Naive thymus-derived CD8-positive, alpha-beta T cell (primary cell): ENCODE data around the gene ARHGEF38. TPM values are rescaled to one million over a fixed set of nuclear protein-coding genes. Genes with fewer than 3 reads are reported as not detected.
A peak's percentile ranks its signal among the peaks of the same experiment; 100 is the strongest.
"Not testable (repeated sequence)": the region's sequence is repeated elsewhere in the genome, so short reads cannot be mapped to it uniquely, and the experiment has no call there.

Experiments used
- ATAC-seq, 2 donors: fragments of 150-1000 bp; cut with Tn5 transposase in 1 of 2; sonication (Bioruptor Pico), chemical (Tn5 transposase) in 1 of 2; 1 replicate in 1 of 2; 2 replicates in 1 of 2; pipeline ENCODE4 v1.10.0; 2021; ENCODE audit warnings: mild to moderate bottlenecking in 2 of 2, moderate library complexity in 2 of 2
- POLR2A ChIA-PET: fragments of 350-600 bp; sonication (Branson Sonifier 250); formaldehyde crosslinking; loops from one replicate; lab custom pipeline; 2021; ENCODE audit warnings: antibody characterized with exemption; lab: Charles Lee
- DNase-seq, 10 donors: peaks; one replicate each; pipeline versions ENCODE4 v3.0.0 to v3.0.0-alpha.2; 2020 to 2022
- H3K27ac Mint-ChIP-seq, 10 donors: one replicate each; pipeline ENCODE4 v1.8.0; 2020 to 2022; ENCODE audit warnings: mild to moderate bottlenecking in 10 of 10, mixed read lengths in 10 of 10, moderate library complexity in 4 of 10, inconsistent platforms in 1 of 10
- H3K27me3 Mint-ChIP-seq, 5 donors: one replicate each; pipeline ENCODE4 v1.8.0; 2021 to 2022; ENCODE audit warnings: mixed read lengths in 5 of 5
- H3K36me3 Mint-ChIP-seq, 3 donors: one replicate each; pipeline ENCODE4 v1.8.0; 2020 to 2022; ENCODE audit warnings: mixed read lengths in 3 of 3, mild to moderate bottlenecking in 2 of 3, inconsistent platforms in 1 of 3
- H3K4me1 Mint-ChIP-seq, 4 donors: one replicate each; pipeline ENCODE4 v1.8.0; 2021 to 2022; ENCODE audit warnings: mixed read lengths in 4 of 4
- H3K4me3 Mint-ChIP-seq, 10 donors: one replicate each; pipeline ENCODE4 v1.8.0; 2020 to 2022; ENCODE audit warnings: mild to moderate bottlenecking in 10 of 10, mixed read lengths in 10 of 10, moderate library complexity in 6 of 10, inconsistent platforms in 1 of 10
- H3K9me3 Mint-ChIP-seq, 9 donors: one replicate each; pipeline ENCODE4 v1.8.0; 2020 to 2022; ENCODE audit warnings: mixed read lengths in 9 of 9, mild to moderate bottlenecking in 3 of 9, inconsistent platforms in 1 of 9, moderate library complexity in 1 of 9
- polyA plus RNA-seq, 3 donors: library from polyadenylated mRNA; unstranded; fragments of 300-500 nt; fragmentation: Illumina TruSeq; gene quantifications; one replicate each; pipeline ENCODE4 v1.2.3, GENCODE V29; 2021
- total RNA-seq, 8 experiments: library from RNA in 2 of 8; stranded (reverse) in 2 of 8; gene quantifications; one replicate each; pipeline ENCODE4 v1.2.3 and lab custom pipeline; 2021 to 2026

ARHGEF38 gene
- total and polyA plus RNA-seq, 5 experiments from 2014 or later: not detected

DNA sequence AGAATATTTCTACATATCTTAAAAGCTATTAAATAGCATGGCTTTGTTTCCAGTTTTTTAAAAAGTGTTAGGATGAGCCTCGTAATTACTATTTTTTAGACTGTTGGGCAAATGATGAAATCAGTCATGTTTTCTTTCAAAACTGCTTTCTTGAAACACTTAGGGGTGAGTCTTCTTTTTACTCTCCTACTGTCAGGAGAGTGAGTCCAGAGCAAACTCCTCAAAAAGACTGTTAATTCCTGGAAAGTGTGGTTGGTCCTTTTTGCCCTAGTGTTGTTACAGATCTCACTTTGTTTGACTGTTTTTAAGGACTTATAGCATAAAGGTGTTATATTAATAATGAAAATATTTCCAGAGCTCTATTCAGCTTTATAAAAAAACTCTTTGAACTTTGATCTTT, 162.5 kb downstream of the ARHGEF38 start:
- no peak overlapping the region for H3K4me3 Mint-ChIP-seq
- DNase-seq: no peak
- peaks cover 0 to 6% (median 2%) of the 10 kb centered on the region in 4 donors for H3K4me1 Mint-ChIP-seq
- H3K27me3 Mint-ChIP-seq: no peaks in the 10 kb centered on the region
- peaks cover 0 to 1% (median 0%) of the 10 kb centered on the region in 3 donors for H3K36me3 Mint-ChIP-seq
- POLR2A ChIA-PET: no interaction called here
- ATAC-seq: no peak
- H3K27ac Mint-ChIP-seq: no peak overlapping the region
- H3K9me3 Mint-ChIP-seq: no peaks in the 10 kb centered on the region

DNA sequence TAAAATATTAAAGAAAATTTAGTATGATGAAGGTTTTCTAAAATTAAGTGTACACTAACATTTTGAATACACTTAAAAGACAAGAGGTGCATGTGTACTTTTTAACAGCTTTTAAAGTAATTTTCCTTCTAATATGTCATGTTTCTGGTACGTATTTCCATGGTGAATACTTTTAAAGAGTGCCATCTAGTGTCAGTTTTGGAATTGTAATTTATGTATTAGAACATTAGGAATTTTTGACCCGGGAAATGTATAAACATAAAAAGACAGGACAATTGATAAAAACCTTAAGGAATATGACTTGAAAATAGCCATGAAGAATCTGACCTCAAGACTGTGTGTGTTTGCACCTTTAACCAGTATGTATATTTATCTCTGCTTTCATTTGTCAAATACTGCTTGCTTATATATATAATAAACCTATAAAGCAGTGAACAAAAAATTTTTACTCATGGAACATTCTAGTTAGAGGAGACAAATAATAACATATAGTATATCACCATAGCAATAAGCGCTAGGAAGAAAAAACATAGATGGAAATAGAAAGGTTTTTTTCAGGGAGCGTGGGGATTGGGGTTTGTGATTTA, 163.4 kb downstream of the ARHGEF38 start:
- DNase-seq (peak in 3 of 10 donors; percentile 25 to 30 (median 26)), ATAC-seq (no peak)
- POLR2A ChIA-PET: no interaction called here
- Mint-ChIP-seq H3K36me3 (peaks cover 0 to 7% (median 0%) of the 10 kb centered on the region in 3 donors), H3K9me3 (no peaks in the 10 kb centered on the region), H3K27me3 (no peaks in the 10 kb centered on the region), H3K4me3 (peak overlapping the region in 1 of 10 donors; percentile 8), H3K27ac (no peak overlapping the region), H3K4me1 (peaks cover 0 to 6% (median 2%) of the 10 kb centered on the region in 4 donors)

DNA sequence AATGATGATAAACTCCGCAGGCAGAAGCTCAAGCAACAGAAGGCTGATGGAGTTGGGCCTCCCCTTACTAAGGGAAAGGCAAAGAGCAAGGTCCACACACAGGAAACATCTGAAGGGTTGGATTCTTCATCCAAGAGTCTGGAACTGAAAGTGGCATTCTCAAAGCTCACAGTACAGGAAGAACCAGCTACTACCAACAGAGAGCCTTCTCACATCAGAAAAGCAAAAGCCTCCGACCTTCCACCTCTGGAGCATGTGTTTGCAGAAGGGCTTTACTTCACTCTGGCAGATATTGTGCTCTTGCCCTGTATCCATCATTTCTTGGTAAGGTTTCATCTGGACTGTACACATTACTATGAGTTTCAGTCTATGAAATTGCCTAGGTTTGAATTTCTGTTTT, 166.8 kb downstream of the ARHGEF38 start:
- Mint-ChIP-seq H3K36me3 (peaks cover 0 to 11% (median 7%) of the 10 kb centered on the region in 3 donors), H3K9me3 (no peaks in the 10 kb centered on the region), H3K27ac (no peak overlapping the region), H3K4me1 (peaks cover 0 to under 1% (median 0%) of the 10 kb centered on the region in 4 donors), H3K27me3 (no peaks in the 10 kb centered on the region), H3K4me3 (no peak overlapping the region)
- ATAC-seq (no peak), DNase-seq (no peak)
- POLR2A ChIA-PET: interaction anchor here (0.6 kb wide), 1 partner anchor 9 kb away, joined by 7 read pairs; no protein-coding TSS in a partner anchor

DNA sequence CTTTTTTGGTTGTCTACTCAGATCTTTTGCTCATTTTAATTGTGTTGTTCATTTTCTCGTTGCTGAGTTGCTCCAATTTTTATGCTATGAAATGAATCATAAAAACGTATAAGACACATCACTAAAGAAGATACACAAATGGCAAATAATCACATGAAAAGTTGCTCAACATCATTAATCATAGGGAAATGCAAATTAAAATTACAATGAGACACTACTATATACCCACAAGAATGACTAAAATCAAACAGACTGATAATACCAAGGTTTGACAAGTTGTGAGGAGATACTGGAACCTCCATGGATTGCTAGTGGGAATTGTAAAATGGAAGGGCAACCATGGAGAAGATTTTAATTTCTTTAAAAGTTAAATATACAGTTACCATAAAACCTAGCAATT, 173.2 kb downstream of the ARHGEF38 start:
- Mint-ChIP-seq H3K9me3 (peaks cover 0 to 15% (median 0%) of the 10 kb centered on the region in 9 donors), H3K36me3 (peaks cover 9 to 31% (median 19%) of the 10 kb centered on the region in 3 donors), H3K27ac (no peak overlapping the region), H3K4me1 (no peaks in the 10 kb centered on the region), H3K4me3 (no peak overlapping the region), H3K27me3 (no peaks in the 10 kb centered on the region)
- POLR2A ChIA-PET: no interaction called here
- ATAC-seq (no peak), DNase-seq (no peak)

DNA sequence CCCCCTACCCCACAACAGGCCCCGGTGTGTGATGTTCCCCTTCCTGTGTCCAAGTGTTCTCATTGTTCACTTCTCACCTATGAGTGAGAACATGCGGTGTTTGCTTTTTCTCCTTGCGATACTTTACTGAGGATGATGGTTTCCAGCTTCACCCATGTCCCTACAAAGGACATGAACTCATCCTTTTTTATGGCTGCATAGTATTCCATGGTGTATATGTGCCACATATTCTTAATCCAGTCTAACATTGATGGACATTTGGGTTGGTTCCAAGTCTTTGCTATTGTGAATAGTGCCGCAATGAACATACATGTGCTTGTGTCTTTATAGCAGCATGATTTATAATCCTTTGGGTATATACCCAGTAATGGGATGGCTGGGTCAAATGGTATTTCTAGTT, 177.5 kb downstream of the ARHGEF38 start:
- ATAC-seq, POLR2A ChIA-PET: not testable (repeated sequence)
- peaks cover 29 to 51% (median 51%) of the 10 kb centered on the region in 3 donors for H3K36me3 Mint-ChIP-seq

More for the DNA sequence above, 177.5 kb downstream of the ARHGEF38 start:
- H3K4me3 Mint-ChIP-seq, H3K27me3 Mint-ChIP-seq, H3K27ac Mint-ChIP-seq, DNase-seq, H3K4me1 Mint-ChIP-seq: not testable (repeated sequence)
- H3K9me3 Mint-ChIP-seq: peaks cover 0 to 31% (median 20%) of the 10 kb centered on the region in 9 donors

Other genes with a start within 250 kb of the ARHGEF38 start
- 10 to 100 TPM; 67.7 to 77.8 TPM for gene PPA2, start 78.6 kb upstream of the ARHGEF38 start, total RNA-seq
- 100 to 1,000 TPM; 117 to 155 (median 130) TPM for gene PPA2, start 78.6 kb upstream of the ARHGEF38 start, polyA plus RNA-seq
- 10 to 100 TPM; 20.3 to 22.0 TPM for gene INTS12, start 156.1 kb downstream of the ARHGEF38 start, total RNA-seq
- gene INTS12, start 156.1 kb downstream of the ARHGEF38 start, polyA plus RNA-seq: 10 to 100 TPM; 19.4 to 35.8 (median 30.4) TPM
- 1 to 10 TPM; 6.6 to 7.1 TPM for gene GSTCD, start 156.2 kb downstream of the ARHGEF38 start, total RNA-seq
- 1 to 10 TPM; 2.1 to 4.3 (median 2.6) TPM for gene GSTCD, start 156.2 kb downstream of the ARHGEF38 start, polyA plus RNA-seq